ENCODE measurements around the gene OVAAL.

Gene OVAAL

DNA sequence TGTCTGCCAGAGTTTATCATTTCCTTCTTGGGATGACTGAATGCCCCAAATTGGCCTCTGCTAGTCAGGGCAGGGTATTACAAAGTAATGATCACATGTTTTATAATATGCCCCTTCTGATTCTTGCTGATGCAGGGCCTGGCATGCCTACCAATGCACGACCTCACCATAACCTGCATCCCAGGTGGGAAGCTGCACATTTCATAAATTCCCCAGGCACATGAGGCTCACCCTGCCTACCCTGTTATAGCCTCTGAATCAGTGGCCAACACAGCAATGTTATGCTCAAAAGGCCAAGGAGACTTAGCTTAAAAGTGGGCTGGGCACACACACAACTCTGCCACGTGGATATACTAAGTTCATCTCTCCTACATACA lies 45.1 kb downstream of the OVAAL start:
- no peak for DNase-seq (ENCODE audit: extremely low read depth, low read depth)
- TF ChIP-seq, protein P1, sequence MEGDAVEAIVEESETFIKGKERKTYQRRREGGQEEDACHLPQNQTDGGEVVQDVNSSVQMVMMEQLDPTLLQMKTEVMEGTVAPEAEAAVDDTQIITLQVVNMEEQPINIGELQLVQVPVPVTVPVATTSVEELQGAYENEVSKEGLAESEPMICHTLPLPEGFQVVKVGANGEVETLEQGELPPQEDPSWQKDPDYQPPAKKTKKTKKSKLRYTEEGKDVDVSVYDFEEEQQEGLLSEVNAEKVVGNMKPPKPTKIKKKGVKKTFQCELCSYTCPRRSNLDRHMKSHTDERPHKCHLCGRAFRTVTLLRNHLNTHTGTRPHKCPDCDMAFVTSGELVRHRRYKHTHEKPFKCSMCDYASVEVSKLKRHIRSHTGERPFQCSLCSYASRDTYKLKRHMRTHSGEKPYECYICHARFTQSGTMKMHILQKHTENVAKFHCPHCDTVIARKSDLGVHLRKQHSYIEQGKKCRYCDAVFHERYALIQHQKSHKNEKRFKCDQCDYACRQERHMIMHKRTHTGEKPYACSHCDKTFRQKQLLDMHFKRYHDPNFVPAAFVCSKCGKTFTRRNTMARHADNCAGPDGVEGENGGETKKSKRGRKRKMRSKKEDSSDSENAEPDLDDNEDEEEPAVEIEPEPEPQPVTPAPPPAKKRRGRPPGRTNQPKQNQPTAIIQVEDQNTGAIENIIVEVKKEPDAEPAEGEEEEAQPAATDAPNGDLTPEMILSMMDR (IDR thresholded peaks at IDR 0.05; ENCODE audit: low read depth, low read length) = no peak

DNA sequence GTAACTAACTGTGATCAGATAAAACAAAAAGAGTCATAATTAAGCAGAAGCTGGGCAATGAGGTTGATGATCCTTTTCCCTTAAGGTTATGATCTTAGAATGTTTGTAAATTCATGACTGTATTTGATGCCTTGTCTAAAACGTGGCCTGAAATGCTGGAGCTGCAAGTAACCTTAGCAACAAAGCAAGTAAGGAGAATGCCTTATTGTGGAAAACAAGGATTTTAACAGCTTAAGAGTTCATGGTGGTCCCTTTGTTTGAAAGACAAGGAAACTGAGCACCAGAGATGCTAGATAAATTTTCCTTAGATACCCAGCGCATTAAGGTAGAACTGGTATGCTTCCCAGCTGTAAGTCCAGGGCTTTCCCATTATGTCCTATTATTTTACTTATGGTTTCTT lies 47.4 kb downstream of the OVAAL start:
- no peak for DNase-seq (ENCODE audit: extremely low read depth, low read depth)
- TF ChIP-seq, protein P1 (IDR thresholded peaks at IDR 0.05; ENCODE audit: low read depth, low read length) = no peak

DNA sequence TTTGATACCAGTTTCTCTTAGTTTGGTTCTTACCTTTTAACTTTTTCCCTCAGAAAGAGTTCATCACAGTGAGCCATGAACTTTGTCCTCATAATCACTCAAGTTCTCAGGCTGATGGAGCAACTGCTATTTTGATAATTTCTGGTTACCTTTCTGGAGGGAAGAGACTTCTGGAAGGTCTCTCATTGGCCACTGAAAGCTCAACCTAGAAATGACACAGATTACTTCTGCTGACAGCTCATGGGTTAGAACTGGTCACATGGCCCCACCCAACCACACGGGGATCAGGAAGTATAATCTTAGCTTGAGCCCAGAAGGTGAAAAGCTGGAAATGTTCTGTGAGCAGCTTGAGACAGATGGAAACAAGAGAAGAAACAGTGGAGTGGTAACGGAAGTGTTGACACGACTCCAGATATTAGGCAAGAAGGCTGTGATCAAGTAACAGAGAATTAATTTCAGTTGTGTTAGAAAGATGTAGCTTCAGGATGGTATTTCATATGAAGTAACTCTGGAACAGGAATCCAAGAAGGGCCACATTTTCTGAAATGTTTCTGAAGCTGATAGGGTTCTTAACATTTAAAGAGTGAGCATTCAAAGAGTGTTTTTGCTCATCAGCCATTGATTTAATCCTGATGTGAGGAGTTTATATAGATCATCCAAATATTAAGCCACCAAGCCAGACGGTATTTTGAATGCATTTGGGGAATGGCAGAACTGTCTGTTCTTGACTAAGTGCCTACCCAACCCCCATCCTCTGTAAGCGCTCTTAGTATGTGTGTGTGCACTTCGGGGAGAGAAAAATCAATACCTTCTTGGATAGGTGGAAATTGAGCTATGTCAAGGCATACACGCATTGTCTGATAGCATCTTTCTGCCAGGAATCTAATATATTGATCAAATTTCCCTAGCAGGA lies 51.1 kb downstream of the OVAAL start:
- DNase-seq (ENCODE audit: extremely low read depth, low read depth) = peak; percentile 25

DNA sequence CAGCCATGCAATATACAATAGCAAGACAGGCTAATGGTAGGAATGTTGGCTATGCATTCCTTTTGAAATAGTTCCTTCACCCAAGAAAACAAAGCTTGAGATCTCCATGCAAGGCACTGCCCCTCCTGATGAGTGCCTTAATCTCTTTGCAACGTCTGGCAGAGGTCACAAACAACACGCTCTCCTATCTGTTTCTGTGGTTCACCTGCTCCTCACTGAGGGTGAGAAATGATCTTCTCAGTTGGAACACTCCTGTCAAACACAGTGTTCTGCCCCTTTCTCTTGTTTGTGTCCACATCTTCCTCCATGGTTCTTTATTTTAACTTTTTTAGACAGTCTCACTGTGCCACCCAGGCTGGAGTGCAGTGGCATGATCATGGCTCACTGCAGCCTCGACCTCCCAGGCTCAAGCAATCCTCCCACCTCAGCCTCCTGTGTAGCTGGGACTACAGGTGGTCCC lies 51.8 kb downstream of the OVAAL start:
- TF ChIP-seq, protein P1 (IDR thresholded peaks at IDR 0.05; ENCODE audit: low read depth, low read length) = no peak
- DNase-seq (ENCODE audit: extremely low read depth, low read depth) = no peak

More for the DNA sequence above, 51.1 kb downstream of the OVAAL start:
- TF ChIP-seq, protein P1 (IDR thresholded peaks at IDR 0.05; ENCODE audit: low read depth, low read length) = no peak

DNA sequence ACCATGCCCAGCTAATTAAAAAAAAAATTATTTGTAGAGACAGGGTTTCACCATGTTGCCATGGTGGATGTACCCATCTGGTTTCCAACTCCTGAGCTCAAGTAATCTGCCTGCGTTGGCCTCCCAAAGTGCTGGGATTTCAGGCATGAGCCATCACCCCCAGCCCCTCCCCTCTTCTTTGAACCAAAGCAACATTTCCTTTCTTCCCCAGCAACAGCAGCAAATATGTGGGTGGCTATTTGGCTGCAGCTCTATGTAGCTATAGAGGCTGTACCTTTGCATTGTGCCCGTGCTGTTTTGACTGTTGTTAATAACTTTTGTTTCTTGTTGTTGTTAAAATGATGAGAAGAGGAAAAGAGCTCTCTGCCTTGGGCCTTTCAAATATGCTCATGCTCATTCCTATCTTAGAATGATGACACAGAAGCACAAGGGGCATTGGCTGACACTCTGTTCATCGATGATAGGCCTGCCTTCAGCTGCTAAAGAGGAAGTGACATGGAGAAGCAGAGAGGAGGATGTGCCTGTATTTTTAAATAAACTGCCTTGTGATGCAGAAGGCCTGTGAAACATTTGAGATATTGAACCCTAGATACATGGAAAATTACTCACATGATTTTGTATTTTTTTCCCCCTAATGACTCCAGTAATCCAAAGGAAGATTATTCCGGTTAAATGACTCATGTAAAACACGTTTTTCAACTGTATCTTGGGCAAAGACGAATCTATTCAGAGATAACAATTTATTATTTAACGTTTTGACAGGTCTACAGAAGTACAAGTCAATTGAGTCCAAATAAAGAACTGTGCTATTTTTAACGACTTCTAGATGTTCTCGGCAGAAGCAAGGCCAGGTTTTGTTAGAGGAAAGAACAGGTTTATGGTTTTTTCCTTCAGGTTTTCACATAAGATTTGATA lies 52.5 kb downstream of the OVAAL start:
- TF ChIP-seq, protein P1 (IDR thresholded peaks at IDR 0.05; ENCODE audit: low read depth, low read length) = no peak
- DNase-seq (ENCODE audit: extremely low read depth, low read depth) = no peak

DNA sequence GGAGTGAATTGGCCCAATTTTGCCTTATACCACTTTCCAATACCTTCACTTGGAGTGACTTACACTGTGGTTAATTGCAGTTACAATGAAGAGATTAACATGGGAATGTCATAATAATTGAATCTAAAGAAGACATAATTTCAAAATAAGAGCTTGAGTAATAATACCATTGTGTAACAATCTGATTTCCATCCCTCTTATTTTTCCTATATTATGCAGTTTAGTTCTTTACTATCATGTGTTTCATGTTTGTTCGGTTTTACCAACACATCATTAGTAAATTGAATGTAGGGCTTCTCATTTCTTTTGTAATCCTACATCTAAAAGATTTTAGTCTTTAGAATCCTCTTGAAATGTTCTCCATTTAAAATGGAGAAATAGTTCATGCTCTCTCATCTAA lies 53.9 kb downstream of the OVAAL start:
- TF ChIP-seq, protein P1 (IDR thresholded peaks at IDR 0.05; ENCODE audit: low read depth, low read length) = no peak
- no peak for DNase-seq (ENCODE audit: extremely low read depth, low read depth)

Measured in AG09319 (cell line).